Tibial artery (tissue), 4 donors: ENCODE data around the gene TXNRD2.

ENCODE experiments used
- DNase-seq, 2 donors: peaks; one replicate each; pipeline ENCODE4 v3.0.0-alpha.2; 2019
- H3K27ac ChIP-seq, 2 donors: fragments of 200-600 bp; sonication (generic) in 1 of 2; 1 replicate in 1 of 2; 2 replicates in 1 of 2; pipeline ENCODE4 v1.5.1; 2018 to 2019; ENCODE audit warnings: mild to moderate bottlenecking in 1 of 2
- H3K27me3 ChIP-seq, 2 donors: fragments of 200-600 bp; sonication (generic) in 1 of 2; one replicate each; pipeline versions ENCODE4 v1.5.1 to v1.6.0; 2016 to 2019
- H3K36me3 ChIP-seq, 3 donors: fragments of 200-600 bp; sonication (generic) in 2 of 3; one replicate each; pipeline ENCODE4 v1.5.1; 2016 to 2019; ENCODE audit warnings: mild to moderate bottlenecking in 2 of 3
- H3K4me1 ChIP-seq, 4 donors: fragments of 200-600 bp; sonication (generic) in 2 of 4; 1 replicate in 3 of 4; 2 replicates in 1 of 4; pipeline ENCODE4 v1.5.1; 2016 to 2019
- H3K4me3 ChIP-seq, 2 donors: fragments of 200-600 bp; sonication (generic) in 1 of 2; 1 replicate in 1 of 2; 2 replicates in 1 of 2; pipeline ENCODE4 v1.5.1; 2018 to 2019; ENCODE audit warnings: mild to moderate bottlenecking in 2 of 2
- H3K9me3 ChIP-seq, 3 donors: fragments of 200-600 bp; sonication (generic) in 1 of 3; one replicate each; pipeline ENCODE4 v1.5.1; 2016 to 2019
- CTCF ChIP-seq, 2 experiments: fragments of 200-600 bp in 1 of 2; fragments of 450-650 bp in 1 of 2; IDR thresholded peaks; one replicate each; pipeline ENCODE4 v1.5.1; 2017 to 2019; ENCODE audit warnings: antibody characterized with exemption in 2 of 2, mild to moderate bottlenecking in 1 of 2, moderate library complexity in 1 of 2
- intact Hi-C: fragments of 100-400 bp; cut with DNase I; formaldehyde crosslinking; loops from one replicate; pipeline ENCODE4 v1.15.0; 2023; ENCODE audit warnings: low total_unique reads

Gene TXNRD2

GRCh38 chr22:19857382-19857781 is 84.2 kb downstream of the TXNRD2 start:
- DNase-seq: no peak
- peaks cover 0 to 30% (median 28%) of the 10 kb centered on the region in 4 donors for H3K4me1 ChIP-seq
- H3K27me3 ChIP-seq: no peaks in the 10 kb centered on the region
- no peak for TF ChIP-seq CTCF (IDR thresholded peaks at IDR 0.05)
- no peaks in the 10 kb centered on the region for H3K9me3 ChIP-seq
- intact Hi-C loops: loop anchor here (10.0 kb wide), 1 partner anchor 133 kb away; the partner anchor contains the start of gene GP1BB
- no peak overlapping the region for H3K27ac ChIP-seq
- H3K36me3 ChIP-seq: peaks cover 0 to 2% (median 0%) of the 10 kb centered on the region in 3 donors
- H3K4me3 ChIP-seq: no peak overlapping the region

- H3K36me3 ChIP-seq: peaks cover 10 to 18% (median 12%) of the 10 kb centered on the region in 3 donors
- peak overlapping the region; percentile 86 to 94 for H3K27ac ChIP-seq
- no peaks in the 10 kb centered on the region for H3K27me3 ChIP-seq
- peaks cover 0 to 46% (median 30%) of the 10 kb centered on the region in 4 donors for H3K4me1 ChIP-seq
- intact Hi-C loops: loop anchor here (10.0 kb wide), 1 partner anchor 131 kb away; the partner anchor contains the start of gene GP1BB
- H3K9me3 ChIP-seq: no peaks in the 10 kb centered on the region
- peak overlapping the region; percentile 68 to 94 for H3K4me3 ChIP-seq
- TF ChIP-seq CTCF (IDR thresholded peaks at IDR 0.05): no peak
- peak; percentile 54 to 74 for DNase-seq
Measured at GRCh38 chr22:19855504-19856409, 85.9 kb downstream of the TXNRD2 start.

- intact Hi-C loops: loop anchor here (10.0 kb wide), 1 partner anchor 130 kb away; the partner anchor contains the start of gene GP1BB
- TF ChIP-seq CTCF (IDR thresholded peaks at IDR 0.05): no peak
- peaks cover 0 to 54% (median 30%) of the 10 kb centered on the region in 4 donors for H3K4me1 ChIP-seq
Measured at GRCh38 chr22:19854778-19855503, 86.7 kb downstream of the TXNRD2 start, which contains the start of the genes GNB1L and RTL10. Gene GNB1L, minus strand, starts transcription at chr22:19854874. Its CDS starts 33,519 bp downstream, at chr22:19821355. Gene RTL10, minus strand, starts transcription at chr22:19854874. Its CDS starts 2,613 bp downstream, at chr22:19852261.

GRCh38 chr22:19853879-19854777 is 87.5 kb downstream of the TXNRD2 start:
- Histone ChIP-seq H3K27me3 (no peaks in the 10 kb centered on the region), H3K4me1 (peaks cover 0 to 57% (median 30%) of the 10 kb centered on the region in 4 donors), H3K4me3 (peak overlapping the region; percentile 68 to 94), H3K36me3 (peaks cover 10 to 30% (median 26%) of the 10 kb centered on the region in 3 donors), H3K9me3 (no peaks in the 10 kb centered on the region), H3K27ac (peak overlapping the region; percentile 86 to 94)
- peak; percentile 19 to 63 for DNase-seq
- no peak for TF ChIP-seq CTCF (IDR thresholded peaks at IDR 0.05)
- intact Hi-C loops: loop anchor here (10.0 kb wide), 1 partner anchor 129 kb away; the partner anchor contains the start of gene GP1BB

More at GRCh38 chr22:19854778-19855503, 86.7 kb downstream of the TXNRD2 start, which contains the start of the genes GNB1L and RTL10:
- Histone ChIP-seq H3K36me3 (peaks cover 10 to 26% (median 20%) of the 10 kb centered on the region in 3 donors), H3K4me3 (peak within 1 kb of the TSS; percentile 68 to 94), H3K27ac (peak within 1 kb of the TSS; percentile 86 to 94), H3K27me3 (no peaks in the 10 kb centered on the region), H3K9me3 (no peaks in the 10 kb centered on the region)
- peak; percentile 95 to 98 for DNase-seq
